ENCODE measurements around the gene CALD1. TPM values are rescaled to one million over a fixed set of nuclear protein-coding genes. Genes with fewer than 3 reads are reported as not detected.

CALD1 gene
- total RNA-seq, 6 experiments from 2014 or later = 1,066 to 1,726 (median 1,102) TPM

- H3K27me3 Mint-ChIP-seq (ENCODE audit: insufficient read depth) = peaks cover 50% of the 10 kb centered on the region
- peak; percentile 83 for DNase-seq
- no peak for TF ChIP-seq CTCF (IDR thresholded peaks at IDR 0.05)
- peak overlapping the region; percentile 73; the same call in 1 of the 2 replicates for H3K4me3 Mint-ChIP-seq
- H3K9me3 Mint-ChIP-seq = peaks cover 36% of the 10 kb centered on the region; the same call in 1 of the 2 replicates
- H3K4me1 Mint-ChIP-seq (ENCODE audit: low read depth) = peaks cover 80% of the 10 kb centered on the region
- H3K27ac Mint-ChIP-seq = peak overlapping the region; percentile 79
- peaks cover 81% of the 10 kb centered on the region for H3K36me3 Mint-ChIP-seq (ENCODE audit: low read depth)
Observed at GRCh38 chr7:134941185-134941900, 161.9 kb downstream of the CALD1 start.

- Mint-ChIP-seq H3K27me3 (ENCODE audit: insufficient read depth) (peaks cover 51% of the 10 kb centered on the region), H3K27ac (peak overlapping the region; percentile 79), H3K4me3 (peak overlapping the region; percentile 73), H3K9me3 (peaks cover 33% of the 10 kb centered on the region; the same call in 1 of the 2 replicates), H3K4me1 (ENCODE audit: low read depth) (peaks cover 76% of the 10 kb centered on the region), H3K36me3 (ENCODE audit: low read depth) (peaks cover 80% of the 10 kb centered on the region)
- no peak for TF ChIP-seq CTCF (IDR thresholded peaks at IDR 0.05)
- DNase-seq = no peak
Observed at GRCh38 chr7:134941952-134942351, 162.5 kb downstream of the CALD1 start.

- no peak for TF ChIP-seq CTCF (IDR thresholded peaks at IDR 0.05)
- peak overlapping the region; percentile 64; the same call in 1 of the 2 replicates for H3K27ac Mint-ChIP-seq
- DNase-seq = no peak
- peak overlapping the region; percentile 59; the same call in 1 of the 2 replicates for H3K4me3 Mint-ChIP-seq
- peaks cover 80% of the 10 kb centered on the region for H3K36me3 Mint-ChIP-seq (ENCODE audit: low read depth)
- H3K4me1 Mint-ChIP-seq (ENCODE audit: low read depth) = peaks cover 76% of the 10 kb centered on the region
- peaks cover 38% of the 10 kb centered on the region; the same call in 1 of the 2 replicates for H3K9me3 Mint-ChIP-seq
- peaks cover 52% of the 10 kb centered on the region for H3K27me3 Mint-ChIP-seq (ENCODE audit: insufficient read depth)
Observed at GRCh38 chr7:134942690-134943466, 163.4 kb downstream of the CALD1 start.

- DNase-seq = no peak
- Mint-ChIP-seq H3K27ac (peak overlapping the region; percentile 38), H3K4me3 (peak overlapping the region; percentile 45), H3K9me3 (peaks cover 32% of the 10 kb centered on the region; the same call in 1 of the 2 replicates), H3K27me3 (ENCODE audit: insufficient read depth) (peaks cover 47% of the 10 kb centered on the region), H3K4me1 (ENCODE audit: low read depth) (peaks cover 76% of the 10 kb centered on the region), H3K36me3 (ENCODE audit: low read depth) (peaks cover 80% of the 10 kb centered on the region)
- peak; percentile 43; the same call in 1 of the 2 replicates for TF ChIP-seq CTCF (IDR thresholded peaks at IDR 0.05)
Observed at GRCh38 chr7:134943785-134944400, 164.5 kb downstream of the CALD1 start.

GRCh38 chr7:134945691-134946090 lies 166.3 kb downstream of the CALD1 start:
- H3K36me3 Mint-ChIP-seq (ENCODE audit: low read depth) = peaks cover 80% of the 10 kb centered on the region
- TF ChIP-seq CTCF (IDR thresholded peaks at IDR 0.05) = no peak
- peaks cover 71% of the 10 kb centered on the region for H3K4me1 Mint-ChIP-seq (ENCODE audit: low read depth)
- H3K4me3 Mint-ChIP-seq = peak overlapping the region; percentile 22; the same call in 1 of the 2 replicates
- no peak for DNase-seq
- peaks cover 58% of the 10 kb centered on the region for H3K27me3 Mint-ChIP-seq (ENCODE audit: insufficient read depth)
- H3K27ac Mint-ChIP-seq = peak overlapping the region; percentile 47; the same call in 1 of the 2 replicates
- peaks cover 34% of the 10 kb centered on the region; the same call in 1 of the 2 replicates for H3K9me3 Mint-ChIP-seq
